Measurements from ENCODE around the gene SLC2A4.
A peak's percentile ranks its signal among the peaks of the same experiment; 100 is the strongest.

SLC2A4 gene

GRCh38 chr17:7322520-7323194 is 41.1 kb downstream of the SLC2A4 start:
- Histone ChIP-seq H3K9me3 (no peaks in the 10 kb centered on the region), H3K27me3 (no peaks in the 10 kb centered on the region), H3K4me2 (no peak overlapping the region), H3K4me1 (peaks cover 2% of the 10 kb centered on the region; the same call in 1 of the 2 replicates), H3K4me3 (no peak overlapping the region), H3K36me3 (peaks cover 91% of the 10 kb centered on the region), H3K27ac (no peak overlapping the region), H3K9ac (no peak overlapping the region), H4K20me1 (peaks cover 10% of the 10 kb centered on the region; the same call in 1 of the 2 replicates)
- no peak for TF ChIP-seq Cebpa-rat (IDR thresholded peaks at IDR 0.05)

DNA sequence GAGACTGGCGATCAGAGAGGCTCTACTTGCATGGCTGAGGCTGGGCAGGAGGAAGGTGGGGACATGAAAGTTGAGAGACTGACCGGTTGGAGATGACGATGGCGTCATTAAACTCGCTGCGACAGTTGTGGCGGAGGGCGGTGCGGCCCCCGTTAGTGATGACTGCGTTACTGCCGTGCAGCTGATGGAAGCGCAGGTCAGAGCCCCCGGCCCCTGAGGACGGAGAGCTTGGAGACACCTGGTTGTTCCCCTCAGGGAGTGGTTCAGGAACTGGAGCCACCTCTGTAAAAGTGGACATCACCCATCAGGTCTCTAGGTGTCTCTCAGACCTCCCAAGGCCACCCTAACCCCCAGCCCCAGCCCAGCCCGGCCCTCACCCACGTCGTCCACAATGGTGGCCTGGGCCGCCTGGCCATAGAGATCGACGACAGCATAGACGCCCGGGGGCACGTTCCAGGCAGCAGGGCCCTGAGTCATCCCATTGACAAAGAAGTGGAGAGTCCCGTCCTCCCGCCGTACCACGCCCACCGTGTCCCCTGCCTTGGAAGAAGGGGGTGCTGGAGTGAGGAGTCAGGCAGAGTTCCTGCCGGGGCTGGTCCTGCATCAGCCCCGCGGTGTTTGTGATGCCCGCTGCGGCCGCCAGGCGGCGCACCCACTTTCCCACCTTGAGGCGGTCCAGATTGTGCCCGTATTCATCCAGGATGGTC is 42.4 kb downstream of the SLC2A4 start:
- Histone ChIP-seq H3K4me2 (no peak overlapping the region), H3K9me3 (no peaks in the 10 kb centered on the region), H3K4me1 (peaks cover 13% of the 10 kb centered on the region), H4K20me1 (peaks cover 10% of the 10 kb centered on the region; the same call in 1 of the 2 replicates), H3K27me3 (no peaks in the 10 kb centered on the region), H3K27ac (no peak overlapping the region), H3K4me3 (no peak overlapping the region), H3K9ac (no peak overlapping the region), H3K36me3 (peaks cover 79% of the 10 kb centered on the region)
- TF ChIP-seq Cebpa-rat (IDR thresholded peaks at IDR 0.05), result no peak

DNA sequence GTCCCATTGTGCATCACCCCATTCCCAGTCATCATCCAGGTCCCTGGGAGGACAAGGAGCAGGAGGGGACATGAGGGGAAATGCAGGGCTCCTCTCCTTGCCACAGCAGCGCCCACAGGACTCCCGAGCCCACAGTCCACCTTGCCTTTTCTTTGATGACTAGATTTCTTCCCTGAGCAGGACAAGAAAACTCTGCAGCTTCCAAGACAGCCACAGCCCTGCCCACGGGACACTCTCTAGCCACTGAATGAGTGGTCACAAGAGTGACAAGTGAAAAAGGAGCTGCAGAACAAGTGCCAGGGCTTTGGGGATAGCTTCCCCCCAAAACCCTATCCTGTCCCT is 42.9 kb downstream of the SLC2A4 start:
- H3K4me1 ChIP-seq, result peaks cover 13% of the 10 kb centered on the region
- H3K36me3 ChIP-seq, result peaks cover 73% of the 10 kb centered on the region
- no peak for TF ChIP-seq Cebpa-rat (IDR thresholded peaks at IDR 0.05)
- H3K9ac ChIP-seq, result no peak overlapping the region
- no peaks in the 10 kb centered on the region for H3K9me3 ChIP-seq
- no peak overlapping the region for H3K4me3 ChIP-seq
- H3K4me2 ChIP-seq, result no peak overlapping the region
- peaks cover 10% of the 10 kb centered on the region; the same call in 1 of the 2 replicates for H4K20me1 ChIP-seq
- H3K27ac ChIP-seq, result no peak overlapping the region
- H3K27me3 ChIP-seq, result no peaks in the 10 kb centered on the region

- Histone ChIP-seq H3K9ac (no peak overlapping the region), H3K4me2 (no peak overlapping the region), H3K36me3 (peaks cover 69% of the 10 kb centered on the region), H3K27me3 (no peaks in the 10 kb centered on the region), H3K9me3 (no peaks in the 10 kb centered on the region), H3K4me3 (no peak overlapping the region), H3K4me1 (peaks cover 13% of the 10 kb centered on the region), H3K27ac (no peak overlapping the region), H4K20me1 (peaks cover 10% of the 10 kb centered on the region; the same call in 1 of the 2 replicates)
- TF ChIP-seq Cebpa-rat (IDR thresholded peaks at IDR 0.05), result no peak
These were observed 43.6 kb downstream of the SLC2A4 start for GRCh38 chr17:7325031-7325528.

- H4K20me1 ChIP-seq, result peaks cover 10% of the 10 kb centered on the region; the same call in 1 of the 2 replicates
- H3K4me2 ChIP-seq, result no peak overlapping the region
- H3K27me3 ChIP-seq, result no peaks in the 10 kb centered on the region
- H3K4me1 ChIP-seq, result peaks cover 22% of the 10 kb centered on the region
- H3K4me3 ChIP-seq, result no peak overlapping the region
- H3K9ac ChIP-seq, result peak overlapping the region; percentile 88; the same call in 1 of the 2 replicates
- TF ChIP-seq Cebpa-rat (IDR thresholded peaks at IDR 0.05), result no peak
- H3K9me3 ChIP-seq, result no peaks in the 10 kb centered on the region
- H3K27ac ChIP-seq, result no peak overlapping the region
- H3K36me3 ChIP-seq, result peaks cover 58% of the 10 kb centered on the region
These were observed 44.7 kb downstream of the SLC2A4 start for GRCh38 chr17:7326186-7326585.

GRCh38 chr17:7327056-7327455 is 45.5 kb downstream of the SLC2A4 start:
- Histone ChIP-seq H3K9me3 (no peaks in the 10 kb centered on the region), H3K9ac (peak overlapping the region; percentile 88; the same call in 1 of the 2 replicates), H3K4me3 (no peak overlapping the region), H3K27ac (no peak overlapping the region), H3K4me1 (peaks cover 31% of the 10 kb centered on the region), H3K4me2 (no peak overlapping the region), H3K36me3 (peaks cover 49% of the 10 kb centered on the region), H3K27me3 (no peaks in the 10 kb centered on the region), H4K20me1 (peaks cover 10% of the 10 kb centered on the region; the same call in 1 of the 2 replicates)
- TF ChIP-seq Cebpa-rat (IDR thresholded peaks at IDR 0.05), result no peak

- no peaks in the 10 kb centered on the region for H3K27me3 ChIP-seq
- peaks cover 35% of the 10 kb centered on the region for H3K4me1 ChIP-seq
- H3K9ac ChIP-seq, result peak overlapping the region; percentile 88; the same call in 1 of the 2 replicates
- peaks cover 10% of the 10 kb centered on the region; the same call in 1 of the 2 replicates for H4K20me1 ChIP-seq
- no peak for TF ChIP-seq Cebpa-rat (IDR thresholded peaks at IDR 0.05)
- H3K36me3 ChIP-seq, result peaks cover 45% of the 10 kb centered on the region
- H3K4me3 ChIP-seq, result no peak overlapping the region
- H3K4me2 ChIP-seq, result peak overlapping the region; percentile 83; the same call in 1 of the 2 replicates
- no peak overlapping the region for H3K27ac ChIP-seq
- H3K9me3 ChIP-seq, result no peaks in the 10 kb centered on the region
These were observed 46.0 kb downstream of the SLC2A4 start for GRCh38 chr17:7327501-7327900.

DNA sequence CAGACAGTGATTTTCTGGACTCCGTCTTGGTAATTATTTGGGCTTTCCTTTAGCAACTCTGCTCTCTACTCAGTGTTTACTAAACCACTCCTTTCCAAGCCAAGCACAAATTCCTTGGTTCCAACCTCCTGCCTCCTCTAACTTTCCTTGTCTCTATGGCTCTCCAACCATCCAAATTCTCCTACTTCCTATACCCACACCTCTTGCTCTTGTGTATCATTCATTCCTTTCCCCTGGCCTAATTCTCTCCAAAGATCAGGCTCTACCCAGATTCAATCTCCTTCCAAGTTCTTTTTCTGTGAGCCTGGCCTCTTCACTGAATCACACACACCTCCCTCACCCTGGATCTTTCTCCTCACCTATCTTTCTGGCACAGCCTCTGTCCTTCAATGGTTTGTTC is 46.5 kb downstream of the SLC2A4 start:
- Histone ChIP-seq H3K4me1 (peaks cover 40% of the 10 kb centered on the region), H3K4me3 (peak overlapping the region; percentile 85; the same call in 1 of the 2 replicates), H3K27ac (peak overlapping the region; percentile 65; the same call in 1 of the 2 replicates), H3K4me2 (peak overlapping the region; percentile 83), H3K27me3 (no peaks in the 10 kb centered on the region), H4K20me1 (peaks cover 10% of the 10 kb centered on the region; the same call in 1 of the 2 replicates), H3K9ac (peak overlapping the region; percentile 88; the same call in 1 of the 2 replicates), H3K36me3 (peaks cover 40% of the 10 kb centered on the region), H3K9me3 (no peaks in the 10 kb centered on the region)
- no peak for TF ChIP-seq Cebpa-rat (IDR thresholded peaks at IDR 0.05)

DNA sequence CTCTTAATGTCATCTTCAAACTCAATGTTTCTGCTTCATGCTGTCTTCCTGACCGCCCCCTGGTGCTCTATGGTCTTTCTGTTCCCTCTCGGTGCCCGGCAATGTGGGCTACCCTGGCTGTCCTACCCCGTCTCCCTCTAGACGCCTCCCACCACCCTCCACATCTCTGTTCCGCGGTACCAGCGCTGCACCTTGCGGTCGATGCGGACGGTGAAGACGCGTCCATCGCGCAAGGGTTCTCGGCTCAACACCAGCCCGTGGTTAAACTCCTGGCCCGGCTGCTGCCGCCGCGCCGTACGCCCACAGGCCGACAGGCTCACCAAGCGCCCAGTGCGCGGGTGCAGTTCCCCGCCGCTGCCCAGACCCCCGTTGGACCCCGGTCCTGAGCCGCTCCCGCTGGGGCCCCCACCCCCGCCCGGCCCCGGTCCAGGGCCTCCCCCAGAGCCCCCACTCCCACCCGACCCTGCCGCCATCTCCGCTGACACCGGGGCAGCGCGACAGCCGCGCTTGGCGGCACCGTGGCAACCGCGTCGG is 47.4 kb downstream of the SLC2A4 start, which contains the start of gene NEURL4:
Gene NEURL4, minus strand, starts transcription at position 496 of the 534 bp plus-strand sequence. Its CDS starts 23 bp downstream, at position 473.
- H3K4me3 ChIP-seq, result peak within 1 kb of the TSS; percentile 85
- H3K9me3 ChIP-seq, result no peaks in the 10 kb centered on the region
- H3K4me1 ChIP-seq, result peaks cover 48% of the 10 kb centered on the region
- H4K20me1 ChIP-seq, result peaks cover 8% of the 10 kb centered on the region; the same call in 1 of the 2 replicates
- peak within 1 kb of the TSS; percentile 88 for H3K9ac ChIP-seq
- peak within 1 kb of the TSS; percentile 65 for H3K27ac ChIP-seq
- no peaks in the 10 kb centered on the region for H3K27me3 ChIP-seq
- no peak for TF ChIP-seq Cebpa-rat (IDR thresholded peaks at IDR 0.05)
- peak within 1 kb of the TSS; percentile 85 for H3K4me2 ChIP-seq
- peaks cover 31% of the 10 kb centered on the region for H3K36me3 ChIP-seq

Data from BLaER1 (cell line).